Endodermal cell (in vitro differentiated cells): ENCODE data around the gene TNFRSF19. TPM values are rescaled to one million over a fixed set of nuclear protein-coding genes. Genes with fewer than 3 reads are reported as not detected.

ENCODE experiments used
- DNase-seq: peaks from one replicate; pipeline ENCODE4 v3.0.0-alpha.2; 2017
- H3K27ac ChIP-seq: 2 replicates; pipeline ENCODE4 v1.5.1; 2013; ENCODE audit warnings: mild to moderate bottlenecking, low read depth, low read length, moderate library complexity
- H3K27me3 ChIP-seq: 2 replicates; pipeline ENCODE4 v1.6.1; 2013; ENCODE audit warnings: mild to moderate bottlenecking, low read length, moderate library complexity; ENCODE audit not compliant: insufficient read depth, control insufficient read depth, poor library complexity, severe bottlenecking
- H3K36me3 ChIP-seq: 2 replicates; pipeline ENCODE4 v1.7.0; 2013; ENCODE audit warnings: mild to moderate bottlenecking, low read length, moderate library complexity; ENCODE audit not compliant: control insufficient read depth, insufficient read depth
- H3K4me1 ChIP-seq: one replicate; pipeline ENCODE4 v1.7.0; 2013; ENCODE audit warnings: low read length; ENCODE audit not compliant: control insufficient read depth, insufficient read depth
- H3K4me3 ChIP-seq: 2 replicates; pipeline ENCODE4 v1.5.1; 2013; ENCODE audit warnings: mild to moderate bottlenecking, low read length, moderate library complexity
- H3K9ac ChIP-seq: 2 replicates; pipeline ENCODE4 v1.6.1; 2013; ENCODE audit warnings: mild to moderate bottlenecking, low read length, moderate library complexity; ENCODE audit not compliant: poor library complexity, severe bottlenecking; ENCODE audit errors: extremely low read depth
- H3K9me3 ChIP-seq: 2 replicates; pipeline ENCODE4 v1.6.1; 2013; ENCODE audit warnings: mild to moderate bottlenecking, low read length, moderate library complexity; ENCODE audit not compliant: control insufficient read depth
- H3K27ac Mint-ChIP-seq: 2 replicates; pipeline ENCODE4 v1.8.0; 2020; ENCODE audit warnings: mixed read lengths
- H3K27me3 Mint-ChIP-seq: 2 replicates; pipeline ENCODE4 v1.8.0; 2021; ENCODE audit warnings: mild to moderate bottlenecking, mixed read lengths; ENCODE audit not compliant: insufficient read depth
- H3K36me3 Mint-ChIP-seq: 2 replicates; pipeline ENCODE4 v1.8.0; 2020; ENCODE audit warnings: low read depth, mixed read lengths
- H3K4me1 Mint-ChIP-seq: 2 replicates; pipeline ENCODE4 v1.8.0; 2020; ENCODE audit warnings: mixed read lengths
- H3K4me3 Mint-ChIP-seq: 2 replicates; pipeline ENCODE4 v1.8.0; 2020; ENCODE audit warnings: mild to moderate bottlenecking, moderate library complexity, mixed read lengths
- H3K9me3 Mint-ChIP-seq: 2 replicates; pipeline ENCODE4 v1.8.0; 2020; ENCODE audit warnings: mild to moderate bottlenecking, mixed read lengths
- WGBS, 2 experiments: methylation state at CpG; one replicate each; pipeline versions ENCODE4 v1.1.5 to v1.1.7; 2013; ENCODE audit warnings: missing lambda C conversion rate in 2 of 2, mixed read lengths in 1 of 2; ENCODE audit not compliant: insufficient coverage in 1 of 2, insufficient read length in 1 of 2; 5-methylcytosine and 5-hydroxymethylcytosine counted together
- total RNA-seq, 2 donors: library from RNA; stranded (reverse); fragmentation: NEBNext Ultra II Directional in 1 of 2; extraction: Animal tissue kit (Norgen Biotek cat#: 25700) in 1 of 2; gene quantifications; 2 replicates in 1 of 2; 3 replicates in 1 of 2; pipeline ENCODE4 v1.2.1, GENCODE V29; 2021
- TF ChIP-seq, protein P1 (sequence below): fragments of 200-600 bp; sonication (generic); conservative IDR thresholded peaks from 2 replicates; pipeline ENCODE4 v1.5.0; 2021; ENCODE audit warnings: antibody characterized with exemption, mild to moderate bottlenecking

TNFRSF19 gene
- total RNA-seq, 2 donors from 2014 or later = 9.2 to 13.0 TPM

DNA sequence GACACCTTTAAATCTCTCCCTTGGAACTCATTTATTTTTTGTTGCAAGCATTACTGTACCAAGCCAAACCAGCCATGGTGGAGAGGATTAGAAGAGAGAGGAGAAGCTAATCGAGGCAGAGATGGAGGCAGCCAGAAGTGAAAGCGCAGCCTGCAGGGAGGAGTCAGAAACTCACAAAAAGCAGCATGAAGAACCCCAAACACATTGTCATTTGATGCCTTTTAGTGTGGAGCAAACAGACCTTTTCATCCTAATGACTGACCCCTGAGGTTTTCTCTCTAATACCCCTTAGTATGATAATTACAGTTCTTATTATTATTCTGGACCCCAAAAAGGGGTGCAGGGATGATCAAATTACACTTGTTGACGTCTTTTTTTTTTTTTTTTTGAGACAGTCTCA lies 62.5 kb downstream of the TNFRSF19 start:
- Histone ChIP-seq H3K4me3 (no peak overlapping the region), H3K36me3 (no peaks in the 10 kb centered on the region), H3K27me3 (no peaks in the 10 kb centered on the region), H3K27ac (peak overlapping the region; percentile 55), H3K4me1 (peaks cover 23% of the 10 kb centered on the region), H3K9ac (no peak overlapping the region), H3K9me3 (no peaks in the 10 kb centered on the region)
- Mint-ChIP-seq H3K9me3 (no peaks in the 10 kb centered on the region), H3K36me3 (no peaks in the 10 kb centered on the region), H3K4me3 (peak overlapping the region; percentile 39), H3K27me3 (no peaks in the 10 kb centered on the region), H3K27ac (peak overlapping the region; percentile 86), H3K4me1 (peaks cover 62% of the 10 kb centered on the region)
- DNase-seq = no peak
- TF ChIP-seq, protein P1, sequence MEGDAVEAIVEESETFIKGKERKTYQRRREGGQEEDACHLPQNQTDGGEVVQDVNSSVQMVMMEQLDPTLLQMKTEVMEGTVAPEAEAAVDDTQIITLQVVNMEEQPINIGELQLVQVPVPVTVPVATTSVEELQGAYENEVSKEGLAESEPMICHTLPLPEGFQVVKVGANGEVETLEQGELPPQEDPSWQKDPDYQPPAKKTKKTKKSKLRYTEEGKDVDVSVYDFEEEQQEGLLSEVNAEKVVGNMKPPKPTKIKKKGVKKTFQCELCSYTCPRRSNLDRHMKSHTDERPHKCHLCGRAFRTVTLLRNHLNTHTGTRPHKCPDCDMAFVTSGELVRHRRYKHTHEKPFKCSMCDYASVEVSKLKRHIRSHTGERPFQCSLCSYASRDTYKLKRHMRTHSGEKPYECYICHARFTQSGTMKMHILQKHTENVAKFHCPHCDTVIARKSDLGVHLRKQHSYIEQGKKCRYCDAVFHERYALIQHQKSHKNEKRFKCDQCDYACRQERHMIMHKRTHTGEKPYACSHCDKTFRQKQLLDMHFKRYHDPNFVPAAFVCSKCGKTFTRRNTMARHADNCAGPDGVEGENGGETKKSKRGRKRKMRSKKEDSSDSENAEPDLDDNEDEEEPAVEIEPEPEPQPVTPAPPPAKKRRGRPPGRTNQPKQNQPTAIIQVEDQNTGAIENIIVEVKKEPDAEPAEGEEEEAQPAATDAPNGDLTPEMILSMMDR = no peak
- 32 to 43% methylated on average over 3 of the region's 3 CpGs for WGBS, 2 experiments

DNA sequence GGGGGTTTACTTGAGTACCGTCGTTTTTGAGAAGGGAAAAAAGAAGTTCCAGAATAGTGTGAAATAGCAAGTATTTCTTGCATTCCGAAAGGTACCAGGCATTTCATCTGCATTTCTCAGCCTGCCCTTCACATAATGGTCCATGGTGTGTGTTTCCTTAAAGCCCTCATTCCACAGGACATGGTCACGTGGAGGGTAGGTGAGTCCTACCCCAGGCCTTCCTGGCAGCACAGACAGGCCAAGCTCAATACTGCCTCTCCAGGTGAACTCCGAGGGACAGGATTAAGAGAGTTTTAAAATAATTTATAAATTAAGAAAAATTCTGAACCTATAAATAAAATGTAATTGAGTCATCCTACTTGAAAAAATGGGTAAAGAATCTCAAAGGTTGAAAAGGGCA lies 64.7 kb downstream of the TNFRSF19 start:
- no peaks in the 10 kb centered on the region for H3K36me3 Mint-ChIP-seq
- H3K9ac ChIP-seq = no peak overlapping the region
- peak; percentile 58 for DNase-seq
- no peaks in the 10 kb centered on the region for H3K9me3 Mint-ChIP-seq
- peak overlapping the region; percentile 5 for H3K4me3 ChIP-seq
- H3K27ac Mint-ChIP-seq = no peak overlapping the region
- H3K27me3 ChIP-seq = no peaks in the 10 kb centered on the region
- H3K4me1 ChIP-seq = peaks cover 14% of the 10 kb centered on the region
- no peaks in the 10 kb centered on the region for H3K27me3 Mint-ChIP-seq
- H3K4me3 Mint-ChIP-seq = no peak overlapping the region
- no peaks in the 10 kb centered on the region for H3K9me3 ChIP-seq
- no peaks in the 10 kb centered on the region for H3K36me3 ChIP-seq
- H3K27ac ChIP-seq = no peak overlapping the region
- TF ChIP-seq, protein P1 = peak; percentile 52
- H3K4me1 Mint-ChIP-seq = peaks cover 57% of the 10 kb centered on the region
- WGBS, 2 experiments = 89 to 95% methylated on average over 3 to 4 of the region's 5 CpGs

DNA sequence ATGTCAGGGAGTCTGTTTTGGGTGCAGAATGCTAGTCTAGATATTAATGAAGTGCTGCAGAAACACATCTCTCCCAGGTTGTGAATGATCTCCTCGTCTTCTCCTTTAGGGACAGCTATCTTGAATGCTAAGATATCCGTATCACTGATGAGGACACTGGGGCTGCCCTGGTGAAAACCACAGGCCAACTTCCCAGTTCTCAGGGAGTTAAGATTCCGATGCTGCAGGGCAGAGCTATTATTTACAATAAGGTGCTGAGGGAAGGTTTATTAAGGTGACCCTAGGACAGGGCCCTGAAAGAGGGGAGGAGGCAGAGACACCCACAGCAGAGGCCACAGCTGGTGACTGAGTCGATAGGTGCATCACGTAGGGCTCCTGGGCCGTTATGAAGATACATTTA lies 66.1 kb downstream of the TNFRSF19 start:
- Mint-ChIP-seq H3K27ac (no peak overlapping the region), H3K4me1 (peaks cover 49% of the 10 kb centered on the region), H3K36me3 (no peaks in the 10 kb centered on the region), H3K27me3 (no peaks in the 10 kb centered on the region), H3K9me3 (no peaks in the 10 kb centered on the region), H3K4me3 (no peak overlapping the region)
- Histone ChIP-seq H3K9me3 (no peaks in the 10 kb centered on the region), H3K27me3 (no peaks in the 10 kb centered on the region), H3K4me1 (peaks cover 7% of the 10 kb centered on the region), H3K9ac (no peak overlapping the region), H3K36me3 (no peaks in the 10 kb centered on the region), H3K4me3 (no peak overlapping the region), H3K27ac (no peak overlapping the region)
- no peak for DNase-seq
- TF ChIP-seq, protein P1 = no peak
- WGBS, 2 experiments = 88 to 90% methylated on average over 5 to 6 of the region's 6 CpGs
